Brain pericyte (primary cell): ENCODE data around the gene CCDC154.

Experiments
- DNase-seq: peaks from one replicate; pipeline ENCODE4 v3.0.0-alpha.2; 2012; ENCODE audit warnings: low read depth, low spot score

The CCDC154 gene

GRCh38 chr16:1425616-1426370 lies 18.6 kb downstream of the CCDC154 start:
- no peak for DNase-seq

GRCh38 chr16:1424028-1424427 lies 20.3 kb downstream of the CCDC154 start:
- DNase-seq = no peak

- no peak for DNase-seq
Measured at GRCh38 chr16:1422076-1422475, 22.3 kb downstream of the CCDC154 start.

GRCh38 chr16:1420111-1420539 lies 24.2 kb downstream of the CCDC154 start:
- no peak for DNase-seq

- DNase-seq = no peak
Measured at GRCh38 chr16:1416521-1416941, 27.8 kb downstream of the CCDC154 start.

GRCh38 chr16:1414532-1415260 lies 29.7 kb downstream of the CCDC154 start, which contains the start of gene UNKL:
UNKL (minus strand) TSS chr16:1414704; CDS start chr16:1414691, 13 bp downstream.
- DNase-seq = no peak

- no peak for DNase-seq
Measured at GRCh38 chr16:1413684-1414531, 30.4 kb downstream of the CCDC154 start.

GRCh38 chr16:1412847-1413246 lies 31.5 kb downstream of the CCDC154 start:
- DNase-seq = no peak

GRCh38 chr16:1408171-1408837 lies 36.1 kb downstream of the CCDC154 start:
- peak; percentile 70 for DNase-seq

- no peak for DNase-seq
Measured at GRCh38 chr16:1407753-1408152, 36.6 kb downstream of the CCDC154 start.

- DNase-seq = no peak
Measured at GRCh38 chr16:1403733-1404132, 40.6 kb downstream of the CCDC154 start.

- no peak for DNase-seq
Measured at GRCh38 chr16:1403036-1403435, 41.3 kb downstream of the CCDC154 start.

- DNase-seq = no peak
Measured at GRCh38 chr16:1401758-1402154, 42.6 kb downstream of the CCDC154 start.

GRCh38 chr16:1401061-1401757 lies 43.1 kb downstream of the CCDC154 start:
- no peak for DNase-seq

GRCh38 chr16:1398826-1399581 lies 45.4 kb downstream of the CCDC154 start:
- DNase-seq = no peak

GRCh38 chr16:1398351-1398750 lies 46.0 kb downstream of the CCDC154 start:
- DNase-seq = no peak

GRCh38 chr16:1397779-1398178 lies 46.6 kb downstream of the CCDC154 start:
- no peak for DNase-seq

- no peak for DNase-seq
Measured at GRCh38 chr16:1395444-1396031, 48.8 kb downstream of the CCDC154 start.

GRCh38 chr16:1394367-1394951 lies 49.9 kb downstream of the CCDC154 start:
- DNase-seq = no peak
